SU-DHL-6 (cell line): ENCODE measurements around the gene OGT.

Experiments
- H2AFZ ChIP-seq: fragments of 200-600 bp; sonication (generic); 2 replicates; pipeline ENCODE4 v1.6.1; 2014; ENCODE audit warnings: low read depth, mild to moderate bottlenecking, moderate library complexity, mixed read lengths, antibody characterized with exemption, low read length; ENCODE audit not compliant: severe bottlenecking
- H3F3A ChIP-seq: fragments of 200-600 bp; shearing (Covaris generic); 2 replicates; pipeline ENCODE4 v1.6.0; 2016; ENCODE audit warnings: antibody characterized with exemption, mild to moderate bottlenecking; ENCODE audit not compliant: insufficient read depth
- H3K27ac ChIP-seq: fragments of 200-600 bp; sonication (generic); 2 replicates; pipeline ENCODE4 v1.5.1; 2016; ENCODE audit warnings: low read depth, mild to moderate bottlenecking, low read length, moderate library complexity, mixed read lengths
- H3K27me3 ChIP-seq: fragments of 200-600 bp; sonication (generic), shearing (Covaris generic); 2 replicates; pipeline ENCODE4 v1.6.0; 2014; ENCODE audit warnings: mild to moderate bottlenecking, low read length
- H3K36me3 ChIP-seq: fragments of 200-600 bp; sonication (generic); 2 replicates; pipeline ENCODE4 v1.6.1; 2014; ENCODE audit warnings: mild to moderate bottlenecking, low read length, mixed read lengths
- H3K4me2 ChIP-seq: fragments of 300-600, 200-600 bp; shearing (Covaris generic), sonication (generic); 2 replicates; pipeline ENCODE4 v1.6.0; 2014; ENCODE audit warnings: low read length, low read depth, mild to moderate bottlenecking; ENCODE audit not compliant: poor library complexity, severe bottlenecking
- H3K4me3 ChIP-seq: fragments of 200-600 bp; sonication (generic); 2 replicates; pipeline ENCODE4 v1.5.1; 2014; ENCODE audit warnings: antibody characterized with exemption, low read length, mild to moderate bottlenecking, mixed read lengths; ENCODE audit not compliant: insufficient read depth, poor library complexity, severe bottlenecking
- H3K79me2 ChIP-seq: fragments of 200-600 bp; sonication (generic); 2 replicates; pipeline ENCODE4 v1.6.1; 2014; ENCODE audit warnings: mild to moderate bottlenecking, low read length, moderate library complexity; ENCODE audit not compliant: insufficient read depth
- H3K9ac ChIP-seq: fragments of 200-600 bp; sonication (generic); 2 replicates; pipeline ENCODE4 v1.7.0; 2014; ENCODE audit warnings: mild to moderate bottlenecking, low read length
- H3K9me2 ChIP-seq: fragments of 200-600 bp; sonication (generic); replicated peaks from 2 replicates; pipeline ENCODE4 v1.6.1; 2014; ENCODE audit warnings: low read length; ENCODE audit not compliant: insufficient read depth
- H3K9me3 ChIP-seq: fragments of 200-600 bp; sonication (generic); 2 replicates; pipeline ENCODE4 v1.6.1; 2014; ENCODE audit warnings: low read length, mixed read lengths; ENCODE audit not compliant: insufficient read depth
- H4K20me1 ChIP-seq: fragments of 200-600 bp; sonication (generic); 2 replicates; pipeline ENCODE4 v1.6.1; 2014; ENCODE audit warnings: low read depth, mild to moderate bottlenecking, antibody characterized with exemption, low read length, moderate library complexity, mixed read lengths
- CTCF ChIP-seq: fragments of 200-600 bp; sonication (generic); IDR thresholded peaks from one replicate; pipeline ENCODE4 v1.5.1; 2017; ENCODE audit warnings: antibody characterized with exemption, mild to moderate bottlenecking, low read length, moderate library complexity; ENCODE audit not compliant: insufficient read depth, poor library complexity, severe bottlenecking
- EZH2phosphoT487 ChIP-seq: fragments of 200-600 bp; sonication (generic), shearing (Covaris generic); conservative IDR thresholded peaks from 2 replicates; pipeline ENCODE4 v1.6.1; 2018; ENCODE audit warnings: mild to moderate bottlenecking, antibody characterized with exemption, low read length, moderate library complexity, mixed read lengths

The OGT gene

DNA sequence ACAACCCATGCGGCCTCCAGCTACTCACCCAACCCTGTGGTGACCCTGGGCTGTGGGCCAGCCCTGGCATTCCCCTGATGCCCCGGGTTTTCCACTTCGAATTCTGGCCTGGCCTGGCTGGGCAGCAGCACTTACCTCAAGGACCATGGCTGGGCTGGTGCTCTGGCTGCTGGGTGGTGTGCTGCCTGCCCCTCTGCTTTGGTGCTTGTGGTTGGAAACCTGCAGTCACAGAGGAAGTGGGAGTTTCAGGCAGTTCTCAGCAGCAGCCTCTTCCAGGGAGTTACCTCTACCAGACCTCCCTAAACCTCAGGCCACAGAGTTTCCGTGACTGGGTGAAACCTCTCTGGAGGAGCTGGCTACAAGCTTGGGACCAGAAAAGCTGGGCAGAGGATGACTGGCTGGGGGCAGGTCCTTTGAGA lies 85.4 kb downstream of the OGT start, which contains the start of gene CXCR3:
CXCR3 (minus strand) TSS at position 209 of the 419 bp plus-strand sequence; CDS start at position 147, 62 bp downstream.
- no peak within 1 kb of the TSS for H3K4me3 ChIP-seq
- H3K4me2 ChIP-seq, result no peak within 1 kb of the TSS
- TF ChIP-seq CTCF, result no peak
- TF ChIP-seq EZH2phosphoT487, result no peak

DNA sequence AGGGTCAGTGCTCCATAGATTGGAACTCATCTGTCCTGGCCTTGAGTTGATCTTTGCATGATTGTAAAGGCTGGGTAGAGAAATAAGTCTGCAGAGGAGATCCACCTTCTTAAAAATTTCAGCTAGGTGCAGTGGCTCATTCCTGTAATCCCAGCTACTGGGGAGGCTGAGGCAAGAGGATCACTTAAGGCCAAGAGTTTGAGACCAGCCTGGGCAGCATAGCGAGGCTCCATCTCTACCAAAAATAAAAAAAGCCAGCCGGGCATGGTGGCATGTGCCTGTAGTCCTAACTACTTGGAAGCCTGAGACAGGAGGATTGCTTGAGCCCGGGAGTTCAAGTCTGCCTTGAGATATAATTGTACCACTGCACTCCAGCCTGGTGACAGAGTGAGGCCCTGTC lies 85.9 kb downstream of the OGT start:
- H3K9me3 ChIP-seq, result no peaks in the 10 kb centered on the region
- no peaks in the 10 kb centered on the region for H4K20me1 ChIP-seq
- TF ChIP-seq EZH2phosphoT487 (no peak), CTCF (no peak)
- no peak overlapping the region for H2AFZ ChIP-seq
- no peak overlapping the region for H3K9ac ChIP-seq
- H3K4me3 ChIP-seq, result no peak overlapping the region
- no peak overlapping the region for H3K4me2 ChIP-seq
- no peaks in the 10 kb centered on the region for H3K79me2 ChIP-seq
- H3K9me2 ChIP-seq, result no peaks in the 10 kb centered on the region
- H3K36me3 ChIP-seq, result no peaks in the 10 kb centered on the region
- H3F3A ChIP-seq, result no peaks in the 10 kb centered on the region
- no peak overlapping the region for H3K27ac ChIP-seq
- no peaks in the 10 kb centered on the region for H3K27me3 ChIP-seq

More for the DNA sequence above, 85.4 kb downstream of the OGT start, which contains the start of gene CXCR3:
- no peak within 1 kb of the TSS for H3K27ac ChIP-seq
- H4K20me1 ChIP-seq, result no peaks in the 10 kb centered on the region
- no peaks in the 10 kb centered on the region for H3K36me3 ChIP-seq
- H3K9ac ChIP-seq, result no peak within 1 kb of the TSS
- no peak within 1 kb of the TSS for H2AFZ ChIP-seq
- no peaks in the 10 kb centered on the region for H3K27me3 ChIP-seq
- no peaks in the 10 kb centered on the region for H3K9me3 ChIP-seq
- no peaks in the 10 kb centered on the region for H3K9me2 ChIP-seq
- no peaks in the 10 kb centered on the region for H3K79me2 ChIP-seq
- H3F3A ChIP-seq, result no peaks in the 10 kb centered on the region

DNA sequence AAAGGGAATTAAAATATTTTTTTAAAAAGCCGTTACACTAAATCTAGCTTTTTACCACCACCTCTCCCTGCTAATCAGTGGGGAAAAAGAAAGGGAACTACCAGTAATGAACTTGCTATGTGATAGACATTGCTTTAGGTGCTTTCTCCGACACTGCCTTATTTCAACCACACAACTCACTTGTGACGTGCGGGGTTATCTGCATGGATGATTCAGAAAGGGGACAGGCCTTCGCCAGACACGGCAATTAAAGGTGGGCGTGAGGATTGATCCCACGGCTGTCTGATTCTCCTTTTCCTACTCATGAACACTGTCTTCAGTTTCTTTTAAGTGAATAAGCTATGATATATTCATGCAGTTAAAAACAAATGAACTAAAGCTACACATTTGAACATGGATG lies 86.3 kb downstream of the OGT start:
- H2AFZ ChIP-seq, result no peak overlapping the region
- H3K9me2 ChIP-seq, result no peaks in the 10 kb centered on the region
- no peaks in the 10 kb centered on the region for H4K20me1 ChIP-seq
- no peak overlapping the region for H3K4me2 ChIP-seq
- TF ChIP-seq EZH2phosphoT487 (no peak), CTCF (no peak)
- no peak overlapping the region for H3K4me3 ChIP-seq
- no peaks in the 10 kb centered on the region for H3K79me2 ChIP-seq
- no peaks in the 10 kb centered on the region for H3K36me3 ChIP-seq
- no peaks in the 10 kb centered on the region for H3K9me3 ChIP-seq
- no peak overlapping the region for H3K9ac ChIP-seq
- no peak overlapping the region for H3K27ac ChIP-seq
- H3K27me3 ChIP-seq, result no peaks in the 10 kb centered on the region
- no peaks in the 10 kb centered on the region for H3F3A ChIP-seq

DNA sequence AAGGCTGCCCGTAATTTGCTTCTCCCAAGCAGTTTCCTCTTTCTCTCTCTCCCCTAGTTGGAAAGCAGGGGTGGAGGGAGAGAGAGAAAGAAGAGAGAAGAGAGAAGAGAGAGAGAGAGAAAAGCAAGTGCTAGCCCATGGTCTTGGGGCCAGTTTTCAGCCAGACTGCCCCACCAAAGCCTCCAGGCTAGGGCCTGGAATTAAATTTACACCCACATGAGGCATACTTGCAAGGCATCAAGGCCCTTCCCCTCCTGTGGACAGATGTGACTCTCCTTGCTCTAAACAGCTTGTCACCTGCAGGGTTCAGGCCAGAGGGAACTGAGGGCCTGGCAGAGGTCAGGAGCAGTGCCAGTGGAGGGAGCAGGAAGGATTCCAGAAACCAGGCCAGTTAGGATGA lies 87.1 kb downstream of the OGT start:
- H3K9ac ChIP-seq, result no peak overlapping the region
- H4K20me1 ChIP-seq, result no peaks in the 10 kb centered on the region
- TF ChIP-seq CTCF (no peak), EZH2phosphoT487 (no peak)
- no peak overlapping the region for H2AFZ ChIP-seq
- no peaks in the 10 kb centered on the region for H3K9me3 ChIP-seq
- no peaks in the 10 kb centered on the region for H3K27me3 ChIP-seq
- H3K79me2 ChIP-seq, result no peaks in the 10 kb centered on the region
- no peak overlapping the region for H3K27ac ChIP-seq
- no peaks in the 10 kb centered on the region for H3K36me3 ChIP-seq
- H3K9me2 ChIP-seq, result no peaks in the 10 kb centered on the region
- H3K4me2 ChIP-seq, result no peak overlapping the region
- H3F3A ChIP-seq, result no peaks in the 10 kb centered on the region
- H3K4me3 ChIP-seq, result no peak overlapping the region
